Measurements from ENCODE around the gene PLA2G2C.

The PLA2G2C gene

DNA sequence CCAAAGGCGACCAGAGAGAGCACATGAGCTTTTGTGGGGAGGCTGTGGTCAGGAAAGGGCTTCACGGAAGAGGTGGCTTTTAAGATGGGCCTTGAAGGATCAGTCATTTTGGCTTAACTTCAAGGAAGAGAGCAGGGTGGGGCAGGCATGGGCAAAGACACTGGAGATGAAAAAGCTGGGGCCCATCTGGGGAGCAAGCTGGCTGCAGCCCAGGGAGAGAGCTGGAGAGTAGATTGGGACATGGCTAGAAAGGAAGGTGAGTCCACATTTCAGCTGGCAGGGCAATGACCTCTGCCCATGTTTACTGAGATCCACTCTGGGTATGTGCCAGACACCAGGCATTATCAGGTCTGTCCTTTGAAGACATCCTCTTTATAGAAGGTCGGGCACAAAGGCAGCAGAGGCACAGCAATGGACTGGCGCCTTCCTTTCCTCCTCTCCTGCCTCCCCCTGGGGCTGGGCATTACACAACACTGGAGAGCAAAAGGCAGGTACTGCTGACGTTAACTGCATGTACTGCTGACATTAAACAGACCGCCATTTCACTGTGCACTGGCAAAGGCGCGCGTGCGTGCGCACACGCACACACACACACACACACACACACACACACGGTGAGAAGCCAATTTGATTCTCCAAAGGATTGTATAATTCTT is 2.6 kb downstream of the PLA2G2C start:
- no peak overlapping the region for H3K4me3 ChIP-seq (ENCODE audit: low read depth, low read length)
- TF ChIP-seq, protein P1, sequence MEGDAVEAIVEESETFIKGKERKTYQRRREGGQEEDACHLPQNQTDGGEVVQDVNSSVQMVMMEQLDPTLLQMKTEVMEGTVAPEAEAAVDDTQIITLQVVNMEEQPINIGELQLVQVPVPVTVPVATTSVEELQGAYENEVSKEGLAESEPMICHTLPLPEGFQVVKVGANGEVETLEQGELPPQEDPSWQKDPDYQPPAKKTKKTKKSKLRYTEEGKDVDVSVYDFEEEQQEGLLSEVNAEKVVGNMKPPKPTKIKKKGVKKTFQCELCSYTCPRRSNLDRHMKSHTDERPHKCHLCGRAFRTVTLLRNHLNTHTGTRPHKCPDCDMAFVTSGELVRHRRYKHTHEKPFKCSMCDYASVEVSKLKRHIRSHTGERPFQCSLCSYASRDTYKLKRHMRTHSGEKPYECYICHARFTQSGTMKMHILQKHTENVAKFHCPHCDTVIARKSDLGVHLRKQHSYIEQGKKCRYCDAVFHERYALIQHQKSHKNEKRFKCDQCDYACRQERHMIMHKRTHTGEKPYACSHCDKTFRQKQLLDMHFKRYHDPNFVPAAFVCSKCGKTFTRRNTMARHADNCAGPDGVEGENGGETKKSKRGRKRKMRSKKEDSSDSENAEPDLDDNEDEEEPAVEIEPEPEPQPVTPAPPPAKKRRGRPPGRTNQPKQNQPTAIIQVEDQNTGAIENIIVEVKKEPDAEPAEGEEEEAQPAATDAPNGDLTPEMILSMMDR (IDR thresholded peaks at IDR 0.05; ENCODE audit: low read depth, low read length) = no peak

DNA sequence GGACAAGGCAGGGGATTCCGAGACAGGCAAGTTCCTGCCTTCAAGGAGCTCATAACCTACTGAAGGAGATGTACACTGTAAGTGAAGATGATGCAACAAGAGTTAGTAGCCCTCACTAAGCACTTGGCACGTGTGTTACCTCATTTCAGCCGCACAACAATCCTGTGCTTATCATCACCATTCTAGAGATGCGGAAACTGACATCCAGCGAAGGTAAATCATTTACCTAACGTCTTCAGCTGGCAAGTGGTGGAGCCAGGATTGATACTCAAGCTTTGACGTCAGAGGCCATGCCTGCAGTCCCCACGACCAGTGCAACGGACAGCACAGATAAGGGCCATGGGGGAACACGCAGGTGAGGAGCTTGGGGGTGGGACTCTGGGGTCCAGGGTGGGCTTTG is 3.3 kb downstream of the PLA2G2C start:
- TF ChIP-seq, protein P1 (IDR thresholded peaks at IDR 0.05; ENCODE audit: low read depth, low read length) = no peak
- H3K4me3 ChIP-seq (ENCODE audit: low read depth, low read length) = no peak overlapping the region

DNA sequence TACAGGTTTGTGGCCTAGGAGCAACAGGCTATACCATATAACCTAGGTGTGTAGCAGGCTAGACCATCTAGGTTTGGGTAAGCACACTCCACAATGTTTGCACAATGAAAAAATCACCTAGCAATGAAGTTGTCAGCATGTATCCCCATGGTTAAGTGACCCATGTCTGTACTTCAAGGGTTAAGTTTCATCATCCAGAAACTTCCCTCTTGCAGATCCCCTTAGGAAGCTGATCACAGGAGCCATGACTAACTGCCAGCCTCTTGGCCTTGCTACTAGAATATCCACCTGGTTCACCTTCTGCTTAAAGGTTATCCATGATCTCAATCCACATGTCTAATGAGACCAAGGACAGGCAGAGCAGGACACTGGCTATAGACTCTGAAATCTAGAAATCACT is 3.9 kb downstream of the PLA2G2C start:
- no peak overlapping the region for H3K4me3 ChIP-seq (ENCODE audit: low read depth, low read length)
- TF ChIP-seq, protein P1 (IDR thresholded peaks at IDR 0.05; ENCODE audit: low read depth, low read length) = no peak

DNA sequence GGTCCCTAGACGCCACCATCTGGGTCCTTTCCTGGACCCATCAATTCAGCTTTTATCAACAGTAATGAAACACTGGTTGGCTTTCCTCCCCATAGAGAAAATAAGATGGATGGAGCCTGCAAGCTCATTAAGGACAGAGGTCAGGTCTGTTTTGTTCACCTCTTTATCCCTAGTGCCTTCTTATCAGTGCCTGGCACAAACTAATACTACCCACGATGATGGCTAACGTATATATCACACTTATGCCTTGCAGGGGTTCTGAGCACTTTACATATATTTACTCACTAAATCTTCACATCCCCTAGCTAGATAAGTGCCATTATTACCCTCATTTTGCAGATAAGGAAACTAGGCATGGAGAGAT is 5.5 kb downstream of the PLA2G2C start:
- TF ChIP-seq, protein P1 (IDR thresholded peaks at IDR 0.05; ENCODE audit: low read depth, low read length) = no peak
- no peak overlapping the region for H3K4me3 ChIP-seq (ENCODE audit: low read depth, low read length)

DNA sequence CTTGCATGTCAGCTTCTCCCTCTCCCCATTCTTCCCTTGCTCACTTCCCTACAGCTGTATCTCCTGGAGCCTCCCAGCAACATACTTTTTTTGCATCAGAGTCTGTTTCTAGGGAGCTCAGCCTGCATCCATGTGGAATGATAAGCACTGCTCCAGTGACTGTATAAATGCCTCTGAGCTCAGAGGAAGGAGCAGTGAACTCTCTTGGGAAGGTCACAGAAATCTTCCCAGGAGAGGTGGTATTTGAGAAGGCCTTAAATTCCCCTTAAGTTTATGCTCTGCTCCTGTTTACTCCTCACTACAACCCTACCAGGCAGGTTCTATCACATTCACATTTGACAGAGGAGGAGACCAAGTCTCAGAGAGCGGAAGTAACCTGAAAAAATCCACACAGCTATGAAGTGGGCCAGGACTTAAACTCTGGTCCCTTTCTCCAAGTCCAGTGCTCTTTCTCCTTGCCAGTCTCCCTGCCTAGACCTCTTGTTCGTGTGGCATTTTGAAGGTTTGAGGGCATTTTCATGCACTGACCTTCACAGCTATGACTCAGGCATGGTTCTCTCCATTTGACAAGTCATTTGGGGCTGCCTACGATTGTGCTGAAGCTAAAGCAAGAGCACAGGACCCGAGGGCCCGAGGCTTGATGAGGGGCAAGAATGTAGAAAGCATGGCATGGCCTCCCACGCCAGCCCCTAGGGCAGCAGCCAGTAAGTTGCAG is 6.0 kb downstream of the PLA2G2C start:
- TF ChIP-seq, protein P1 (IDR thresholded peaks at IDR 0.05; ENCODE audit: low read depth, low read length) = no peak
- H3K4me3 ChIP-seq (ENCODE audit: low read depth, low read length) = no peak overlapping the region

DNA sequence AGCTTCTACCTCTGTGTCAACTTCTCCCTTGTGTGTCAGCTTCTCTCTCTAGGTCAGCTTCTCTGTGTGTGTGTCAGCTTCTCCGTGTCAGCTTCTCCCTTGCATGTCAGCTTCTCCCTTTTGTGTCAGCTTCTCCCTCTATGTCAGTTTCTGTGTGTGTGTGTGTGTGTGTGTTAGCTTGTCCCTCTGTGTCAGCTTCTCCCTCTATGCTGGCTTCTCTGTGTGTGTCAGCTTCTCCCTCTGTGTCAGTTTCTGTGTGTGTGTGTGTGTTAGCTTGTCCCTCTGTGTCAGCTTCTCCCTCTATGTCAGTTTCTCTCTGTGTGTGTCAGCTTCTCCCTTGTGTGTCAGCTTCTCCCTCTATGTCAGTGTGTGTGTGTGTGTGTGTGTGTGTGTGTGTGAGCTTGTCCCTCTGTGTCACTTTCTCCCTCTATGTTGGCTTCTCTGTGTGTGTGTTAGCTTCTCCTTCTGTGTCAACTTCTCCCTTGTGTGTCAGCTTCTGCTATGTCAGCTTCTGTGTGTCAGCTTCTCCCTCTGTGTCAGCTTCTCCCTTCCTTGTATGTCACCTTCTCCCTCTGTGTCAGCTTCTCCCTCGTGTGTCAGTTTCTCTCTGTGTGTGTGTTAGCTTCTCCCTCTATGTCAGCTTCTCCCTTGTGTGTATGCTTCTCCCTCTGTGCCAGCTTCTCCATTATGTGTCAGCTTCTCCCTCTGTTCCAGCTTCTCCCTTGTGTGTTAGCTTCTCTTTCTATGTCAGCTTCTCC is 6.8 kb downstream of the PLA2G2C start:
- TF ChIP-seq, protein P1 (IDR thresholded peaks at IDR 0.05; ENCODE audit: low read depth, low read length) = no peak
- no peak overlapping the region for H3K4me3 ChIP-seq (ENCODE audit: low read depth, low read length)
